Muscle of back (tissue), 13 donors: ENCODE results near the gene TECTA. TPM values are rescaled to one million over a fixed set of nuclear protein-coding genes. Genes with fewer than 3 reads are reported as not detected.

Source experiments
- DNase-seq, 3 donors: peaks; one replicate each; pipeline versions ENCODE4 v3.0.0 to v3.0.0-alpha.2; 2013
- long read RNA-seq, 9 donors: transcript quantifications; one replicate each; lab custom pipeline, GENCODE V29; 2026
- polyA plus RNA-seq, 10 donors: library from polyadenylated mRNA; unstranded; fragments of 120-200 nt; gene quantifications; one replicate each; pipeline ENCODE4 v1.2.1, GENCODE V29; 2013; ENCODE audit not compliant: insufficient read length in 10 of 10

Gene TECTA
- 1 to 10 TPM in 9 of 10 donors, under 1 TPM in 1; 0.90 to 2.3 (median 1.5) TPM for polyA plus RNA-seq
- long read RNA-seq, donor 1 = 0 reads
- long read RNA-seq, donor 2 = 0 reads
- long read RNA-seq, donor 3 = 0 reads
- long read RNA-seq, donor 4 = 0 reads
- long read RNA-seq, donor 5 = 0 reads
- long read RNA-seq, donor 6 = 0 reads
- long read RNA-seq, donor 7 = 0 reads
- long read RNA-seq, donor 8 = 0 reads
- long read RNA-seq, donor 9 = 0 reads

- no peak for DNase-seq
Observed at GRCh38 chr11:121100943-121101342, at the start of gene TECTA. TECTA (plus strand) TSS chr11:121101243; CDS start chr11:121102666, 1,423 bp downstream.

- no peak for DNase-seq
Observed at GRCh38 chr11:121053244-121053643, 47.8 kb upstream of the TECTA start.

GRCh38 chr11:121054266-121054665 is 46.8 kb upstream of the TECTA start:
- no peak for DNase-seq

GRCh38 chr11:121055076-121055475 is 46.0 kb upstream of the TECTA start:
- no peak for DNase-seq

- no peak for DNase-seq
Observed at GRCh38 chr11:121057922-121058321, 43.1 kb upstream of the TECTA start.

- DNase-seq = no peak
Observed at GRCh38 chr11:121058941-121059340, 42.1 kb upstream of the TECTA start.

GRCh38 chr11:121059605-121060004 is 41.4 kb upstream of the TECTA start:
- no peak for DNase-seq

GRCh38 chr11:121063728-121064127 is 37.3 kb upstream of the TECTA start:
- no peak for DNase-seq

GRCh38 chr11:121066623-121067022 is 34.4 kb upstream of the TECTA start:
- DNase-seq = no peak

GRCh38 chr11:121067026-121067425 is 34.0 kb upstream of the TECTA start:
- no peak for DNase-seq

- DNase-seq = no peak
Observed at GRCh38 chr11:121067453-121067852, 33.6 kb upstream of the TECTA start.

GRCh38 chr11:121067962-121068647 is 32.9 kb upstream of the TECTA start:
- peak; percentile 30 to 85 (median 61) for DNase-seq

- no peak for DNase-seq
Observed at GRCh38 chr11:121068787-121069186, 32.3 kb upstream of the TECTA start.

- DNase-seq = no peak
Observed at GRCh38 chr11:121070951-121071845, 29.8 kb upstream of the TECTA start.

- peak in 1 of 3 donors; percentile 58 for DNase-seq
Observed at GRCh38 chr11:121071846-121072450, 29.1 kb upstream of the TECTA start.

GRCh38 chr11:121081321-121081720 is 19.7 kb upstream of the TECTA start:
- no peak for DNase-seq

- DNase-seq = no peak
Observed at GRCh38 chr11:121082219-121082618, 18.8 kb upstream of the TECTA start.

- DNase-seq = peak in 1 of 3 donors; percentile 44
Observed at GRCh38 chr11:121082670-121083069, 18.4 kb upstream of the TECTA start.

GRCh38 chr11:121086866-121087265 is 14.2 kb upstream of the TECTA start:
- no peak for DNase-seq

GRCh38 chr11:121089566-121089965 is 11.5 kb upstream of the TECTA start:
- no peak for DNase-seq

- DNase-seq = no peak
Observed at GRCh38 chr11:121090145-121090721, 10.8 kb upstream of the TECTA start.
